ENCODE data around the gene PPEF1.

DNA sequence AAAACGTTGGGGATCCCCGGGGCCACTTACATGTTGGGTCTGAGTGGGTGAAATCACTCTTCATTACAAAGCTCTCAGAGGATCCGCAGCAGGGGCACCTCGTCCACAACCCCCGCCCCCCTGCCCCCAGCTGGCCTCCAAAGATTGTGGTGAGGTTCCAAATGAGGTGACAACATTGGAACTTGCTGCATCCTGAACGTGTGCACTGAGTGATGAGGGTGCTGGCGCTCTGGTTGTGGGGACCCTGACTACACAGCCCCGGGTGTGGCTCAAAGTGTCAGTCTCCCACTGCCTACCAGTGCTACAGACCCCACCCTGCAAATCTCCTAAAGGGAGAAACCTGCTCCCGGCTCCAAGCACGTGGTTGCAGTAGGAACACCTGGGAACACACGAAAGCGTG is 164.5 kb downstream of the PPEF1 start:
- TF ChIP-seq POLR2A (IDR thresholded peaks at IDR 0.05) = no peak
- TF ChIP-seq, protein P1, sequence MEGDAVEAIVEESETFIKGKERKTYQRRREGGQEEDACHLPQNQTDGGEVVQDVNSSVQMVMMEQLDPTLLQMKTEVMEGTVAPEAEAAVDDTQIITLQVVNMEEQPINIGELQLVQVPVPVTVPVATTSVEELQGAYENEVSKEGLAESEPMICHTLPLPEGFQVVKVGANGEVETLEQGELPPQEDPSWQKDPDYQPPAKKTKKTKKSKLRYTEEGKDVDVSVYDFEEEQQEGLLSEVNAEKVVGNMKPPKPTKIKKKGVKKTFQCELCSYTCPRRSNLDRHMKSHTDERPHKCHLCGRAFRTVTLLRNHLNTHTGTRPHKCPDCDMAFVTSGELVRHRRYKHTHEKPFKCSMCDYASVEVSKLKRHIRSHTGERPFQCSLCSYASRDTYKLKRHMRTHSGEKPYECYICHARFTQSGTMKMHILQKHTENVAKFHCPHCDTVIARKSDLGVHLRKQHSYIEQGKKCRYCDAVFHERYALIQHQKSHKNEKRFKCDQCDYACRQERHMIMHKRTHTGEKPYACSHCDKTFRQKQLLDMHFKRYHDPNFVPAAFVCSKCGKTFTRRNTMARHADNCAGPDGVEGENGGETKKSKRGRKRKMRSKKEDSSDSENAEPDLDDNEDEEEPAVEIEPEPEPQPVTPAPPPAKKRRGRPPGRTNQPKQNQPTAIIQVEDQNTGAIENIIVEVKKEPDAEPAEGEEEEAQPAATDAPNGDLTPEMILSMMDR (IDR thresholded peaks at IDR 0.05) = no peak
